KMS-11 (cell line): ENCODE results near the gene LPXN.

ENCODE experiments used
- H2AFZ ChIP-seq: fragments of 200-600 bp; sonication (generic); 2 replicates; pipeline ENCODE4 v1.6.1; 2016; ENCODE audit warnings: antibody characterized with exemption, mixed run types, low read depth
- H3K27ac ChIP-seq: fragments of 200-600 bp; sonication (generic); 2 replicates; pipeline ENCODE4 v1.6.1; 2016; ENCODE audit warnings: mild to moderate bottlenecking, mixed run types
- H3K27me3 ChIP-seq: fragments of 200-600 bp; sonication (generic); 2 replicates; pipeline ENCODE4 v1.6.1; 2017; ENCODE audit warnings: mild to moderate bottlenecking, low read depth, mixed run types, moderate library complexity; ENCODE audit not compliant: insufficient read depth
- H3K36me3 ChIP-seq: fragments of 200-600 bp; sonication (generic); 2 replicates; pipeline ENCODE4 v1.6.1; 2017; ENCODE audit warnings: mild to moderate bottlenecking, mixed run types; ENCODE audit not compliant: insufficient read depth
- H3K4me1 ChIP-seq: fragments of 200-600 bp; sonication (generic); 2 replicates; pipeline ENCODE4 v1.6.1; 2016; ENCODE audit warnings: mild to moderate bottlenecking, low read depth, mixed run types; ENCODE audit not compliant: poor library complexity, severe bottlenecking
- H3K4me2 ChIP-seq: fragments of 200-600 bp; sonication (generic); 2 replicates; pipeline ENCODE4 v1.7.0; 2016; ENCODE audit warnings: mild to moderate bottlenecking, mixed run types
- H3K4me3 ChIP-seq: fragments of 200-600 bp; sonication (generic); IDR thresholded peaks from 2 replicates; pipeline ENCODE4 v1.6.1; 2017; ENCODE audit warnings: low read depth, low read length, mixed read lengths; ENCODE audit not compliant: insufficient read depth
- H3K79me2 ChIP-seq: fragments of 200-600 bp; sonication (generic); 2 replicates; pipeline ENCODE4 v1.6.1; 2016; ENCODE audit warnings: low read depth, mixed run types; ENCODE audit not compliant: insufficient read depth
- H3K9ac ChIP-seq: fragments of 200-600 bp; sonication (generic); 2 replicates; pipeline ENCODE4 v1.6.1; 2016; ENCODE audit warnings: mild to moderate bottlenecking, mixed run types
- H4K20me1 ChIP-seq: fragments of 200-600 bp; sonication (generic); 2 replicates; pipeline ENCODE4 v1.6.1; 2016; ENCODE audit warnings: mild to moderate bottlenecking, mixed run types; ENCODE audit not compliant: insufficient read depth
- CTCF ChIP-seq: fragments of 200-600 bp; sonication (generic); conservative IDR thresholded peaks from 2 replicates; pipeline ENCODE4 v1.6.1; 2017; ENCODE audit warnings: low read depth, mild to moderate bottlenecking, antibody characterized with exemption, low read length, moderate library complexity, mixed read lengths

LPXN gene

GRCh38 chr11:58609723-58610122 is 34.1 kb upstream of the LPXN start:
- H3K4me2 ChIP-seq, result no peak overlapping the region
- no peak overlapping the region for H2AFZ ChIP-seq
- no peaks in the 10 kb centered on the region for H3K4me1 ChIP-seq
- peaks cover 7% of the 10 kb centered on the region; the same call in 1 of the 2 replicates for H4K20me1 ChIP-seq
- H3K27me3 ChIP-seq, result no peaks in the 10 kb centered on the region
- no peak for TF ChIP-seq CTCF
- H3K36me3 ChIP-seq, result peaks cover 15% of the 10 kb centered on the region; the same call in 1 of the 2 replicates
- H3K9ac ChIP-seq, result no peak overlapping the region
- no peak overlapping the region for H3K4me3 ChIP-seq
- H3K27ac ChIP-seq, result no peak overlapping the region
- peaks cover 43% of the 10 kb centered on the region for H3K79me2 ChIP-seq

- peaks cover 7% of the 10 kb centered on the region; the same call in 1 of the 2 replicates for H4K20me1 ChIP-seq
These were observed 32.7 kb upstream of the LPXN start for GRCh38 chr11:58608331-58608730.

GRCh38 chr11:58606930-58607714 is 31.5 kb upstream of the LPXN start:
- Histone ChIP-seq H3K4me2 (no peak overlapping the region), H3K4me1 (no peaks in the 10 kb centered on the region), H3K36me3 (peaks cover 5% of the 10 kb centered on the region; the same call in 1 of the 2 replicates), H3K27ac (no peak overlapping the region), H2AFZ (no peak overlapping the region), H3K4me3 (no peak overlapping the region), H3K79me2 (peaks cover 69% of the 10 kb centered on the region), H3K9ac (no peak overlapping the region), H3K27me3 (no peaks in the 10 kb centered on the region), H4K20me1 (peaks cover 7% of the 10 kb centered on the region; the same call in 1 of the 2 replicates)
- TF ChIP-seq CTCF, result no peak

More at GRCh38 chr11:58608331-58608730, 32.7 kb upstream of the LPXN start:
- Histone ChIP-seq H3K27ac (no peak overlapping the region), H3K79me2 (peaks cover 57% of the 10 kb centered on the region), H3K27me3 (no peaks in the 10 kb centered on the region), H3K4me1 (no peaks in the 10 kb centered on the region), H3K4me3 (no peak overlapping the region), H3K9ac (no peak overlapping the region), H3K4me2 (no peak overlapping the region), H2AFZ (no peak overlapping the region), H3K36me3 (peaks cover 12% of the 10 kb centered on the region; the same call in 1 of the 2 replicates)
- TF ChIP-seq CTCF, result no peak

- peaks cover 3% of the 10 kb centered on the region; the same call in 1 of the 2 replicates for H3K36me3 ChIP-seq
- H3K9ac ChIP-seq, result no peak overlapping the region
- H3K4me3 ChIP-seq, result no peak overlapping the region
- no peak overlapping the region for H2AFZ ChIP-seq
- H3K4me1 ChIP-seq, result peaks cover 24% of the 10 kb centered on the region
- peaks cover 97% of the 10 kb centered on the region for H3K79me2 ChIP-seq
- no peaks in the 10 kb centered on the region for H3K27me3 ChIP-seq
- no peak overlapping the region; the same call in 1 of the 2 replicates for H3K4me2 ChIP-seq
- TF ChIP-seq CTCF, result no peak
- peaks cover 2% of the 10 kb centered on the region; the same call in 1 of the 2 replicates for H4K20me1 ChIP-seq
- no peak overlapping the region for H3K27ac ChIP-seq
These were observed 24.9 kb upstream of the LPXN start for GRCh38 chr11:58600510-58600909.
